Kidney epithelial cell (primary cell): ENCODE results near the gene DOCK4. TPM values are rescaled to one million over a fixed set of nuclear protein-coding genes. Genes with fewer than 3 reads are reported as not detected.

Experiments used
- DNase-seq: peaks from one replicate; pipeline ENCODE4 v3.0.0-alpha.2; 2010; ENCODE audit warnings: low read depth
- H3K27me3 ChIP-seq: 2 replicates; pipeline ENCODE4 v1.6.0; 2011; ENCODE audit warnings: low read length; ENCODE audit not compliant: control insufficient read depth, insufficient read depth
- H3K36me3 ChIP-seq: 2 replicates; pipeline ENCODE4 v1.5.1; 2011; ENCODE audit warnings: low read length; ENCODE audit not compliant: control insufficient read depth, insufficient read depth
- H3K4me3 ChIP-seq: 2 replicates; pipeline ENCODE4 v1.5.1; 2011; ENCODE audit warnings: low read depth, mild to moderate bottlenecking, control low read depth, low read length
- total RNA-seq: library from RNA; depleted of rRNA; stranded (reverse); fragments of >200 nt; gene quantifications from 2 replicates; pipeline ENCODE4 v1.2.3, GENCODE V29; 2015
- TF ChIP-seq, protein P1 (sequence below): IDR thresholded peaks from 2 replicates; pipeline ENCODE4 v1.5.1; 2011; ENCODE audit warnings: mild to moderate bottlenecking, moderate library complexity, low read length, control low read depth, inconsistent platforms; ENCODE audit not compliant: insufficient read depth, poor library complexity, severe bottlenecking

Gene DOCK4
- total RNA-seq, 1 donor from 2014 or later, result 16.8 TPM

DNA sequence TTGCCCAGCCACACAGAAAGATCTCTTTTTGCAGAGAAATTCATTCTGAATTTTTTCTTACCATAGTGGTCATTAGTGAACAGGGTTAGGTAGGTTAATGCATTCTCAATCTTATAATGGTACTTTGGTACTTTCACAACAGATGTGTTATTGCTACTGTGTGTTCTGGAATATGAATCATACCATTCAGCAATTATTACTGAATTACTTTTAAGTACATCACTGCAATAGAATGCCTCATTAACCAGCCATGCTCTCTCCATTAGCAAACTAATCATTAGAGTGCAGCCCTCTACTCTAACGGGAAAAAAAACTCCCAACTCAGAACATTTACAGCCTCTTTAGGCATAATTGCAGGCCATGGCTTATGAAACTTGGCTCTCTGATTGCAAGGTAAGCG is 102.1 kb downstream of the DOCK4 start:
- no peaks in the 10 kb centered on the region for H3K36me3 ChIP-seq
- no peak for DNase-seq
- TF ChIP-seq, protein P1, sequence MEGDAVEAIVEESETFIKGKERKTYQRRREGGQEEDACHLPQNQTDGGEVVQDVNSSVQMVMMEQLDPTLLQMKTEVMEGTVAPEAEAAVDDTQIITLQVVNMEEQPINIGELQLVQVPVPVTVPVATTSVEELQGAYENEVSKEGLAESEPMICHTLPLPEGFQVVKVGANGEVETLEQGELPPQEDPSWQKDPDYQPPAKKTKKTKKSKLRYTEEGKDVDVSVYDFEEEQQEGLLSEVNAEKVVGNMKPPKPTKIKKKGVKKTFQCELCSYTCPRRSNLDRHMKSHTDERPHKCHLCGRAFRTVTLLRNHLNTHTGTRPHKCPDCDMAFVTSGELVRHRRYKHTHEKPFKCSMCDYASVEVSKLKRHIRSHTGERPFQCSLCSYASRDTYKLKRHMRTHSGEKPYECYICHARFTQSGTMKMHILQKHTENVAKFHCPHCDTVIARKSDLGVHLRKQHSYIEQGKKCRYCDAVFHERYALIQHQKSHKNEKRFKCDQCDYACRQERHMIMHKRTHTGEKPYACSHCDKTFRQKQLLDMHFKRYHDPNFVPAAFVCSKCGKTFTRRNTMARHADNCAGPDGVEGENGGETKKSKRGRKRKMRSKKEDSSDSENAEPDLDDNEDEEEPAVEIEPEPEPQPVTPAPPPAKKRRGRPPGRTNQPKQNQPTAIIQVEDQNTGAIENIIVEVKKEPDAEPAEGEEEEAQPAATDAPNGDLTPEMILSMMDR, result no peak
- no peaks in the 10 kb centered on the region for H3K27me3 ChIP-seq
- no peak overlapping the region for H3K4me3 ChIP-seq

DNA sequence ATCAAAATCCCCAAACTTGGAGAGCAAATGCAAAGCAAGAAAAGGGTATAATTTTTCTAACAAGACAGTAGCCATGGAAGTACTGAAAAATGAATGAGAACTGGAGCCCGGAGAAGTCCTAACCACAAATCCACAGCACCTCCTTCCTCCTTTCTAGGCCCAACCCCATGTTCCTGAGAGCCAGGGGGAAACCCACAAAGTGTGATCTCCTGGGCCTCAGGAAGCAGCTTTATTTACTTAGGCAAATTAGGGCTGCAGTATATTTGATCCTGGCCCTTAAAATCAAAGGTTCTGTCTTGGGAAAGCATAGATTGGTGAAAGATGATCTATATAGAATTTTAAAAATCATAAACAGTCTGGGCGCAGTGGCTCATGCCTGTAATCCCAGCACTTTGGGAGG is 103.0 kb downstream of the DOCK4 start:
- no peak for DNase-seq
- no peaks in the 10 kb centered on the region for H3K27me3 ChIP-seq
- H3K4me3 ChIP-seq, result no peak overlapping the region

DNA sequence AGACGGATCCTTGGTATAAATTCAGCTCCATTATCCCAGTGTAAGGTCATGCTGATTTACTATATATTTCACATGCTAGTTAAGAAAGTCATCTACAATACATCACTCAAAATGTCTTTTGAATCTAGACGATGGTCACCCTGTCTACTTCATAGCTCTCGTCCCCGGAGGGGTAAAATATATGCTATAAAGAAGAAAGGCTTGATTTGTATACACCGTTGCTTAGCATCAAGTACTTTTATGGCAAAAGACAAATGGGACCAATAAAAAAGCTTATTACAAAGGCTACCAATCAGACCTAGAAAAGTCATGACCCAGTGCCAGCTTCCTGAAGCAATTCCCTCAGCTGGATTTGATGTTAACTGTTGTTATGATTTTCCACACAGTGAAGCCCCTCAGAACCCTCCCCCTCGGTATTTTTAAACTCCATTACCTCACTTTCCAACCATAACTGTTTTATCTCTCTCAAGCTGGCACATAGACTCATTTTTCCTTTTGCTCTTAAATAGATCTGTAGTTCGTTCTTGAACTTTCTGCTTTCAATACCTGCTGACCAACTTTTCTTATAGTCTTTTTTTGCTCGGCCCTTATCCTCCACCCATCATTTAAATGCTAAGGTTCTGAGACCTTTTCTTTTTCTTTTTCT is 104.9 kb downstream of the DOCK4 start:
- H3K4me3 ChIP-seq, result no peak overlapping the region
- no peaks in the 10 kb centered on the region for H3K36me3 ChIP-seq
- TF ChIP-seq, protein P1, result no peak
- H3K27me3 ChIP-seq, result no peaks in the 10 kb centered on the region
- DNase-seq, result no peak

More for the DNA sequence above, 103.0 kb downstream of the DOCK4 start:
- TF ChIP-seq, protein P1, result no peak
- H3K36me3 ChIP-seq, result no peaks in the 10 kb centered on the region

DNA sequence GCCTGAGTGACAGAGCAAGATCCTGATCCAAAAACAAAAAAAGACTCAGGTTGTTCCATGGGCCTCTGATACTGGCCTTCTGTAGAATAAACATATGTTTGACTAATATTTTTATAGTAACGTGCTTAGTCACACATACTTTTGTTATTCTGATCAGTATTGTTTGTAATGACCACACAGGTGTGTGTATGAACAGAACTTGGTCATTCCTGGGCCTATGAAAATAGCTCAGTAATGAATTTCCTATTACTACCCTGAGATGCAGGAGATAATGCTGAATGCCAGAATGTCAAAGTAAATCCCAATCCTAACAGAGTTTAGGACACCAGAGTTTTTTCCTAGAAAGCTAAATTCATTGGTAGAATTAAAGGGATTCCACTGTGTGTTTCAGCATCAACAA is 108.7 kb downstream of the DOCK4 start:
- TF ChIP-seq, protein P1, result no peak
- no peak overlapping the region for H3K4me3 ChIP-seq
- no peaks in the 10 kb centered on the region for H3K36me3 ChIP-seq
- no peaks in the 10 kb centered on the region for H3K27me3 ChIP-seq
- DNase-seq, result no peak

DNA sequence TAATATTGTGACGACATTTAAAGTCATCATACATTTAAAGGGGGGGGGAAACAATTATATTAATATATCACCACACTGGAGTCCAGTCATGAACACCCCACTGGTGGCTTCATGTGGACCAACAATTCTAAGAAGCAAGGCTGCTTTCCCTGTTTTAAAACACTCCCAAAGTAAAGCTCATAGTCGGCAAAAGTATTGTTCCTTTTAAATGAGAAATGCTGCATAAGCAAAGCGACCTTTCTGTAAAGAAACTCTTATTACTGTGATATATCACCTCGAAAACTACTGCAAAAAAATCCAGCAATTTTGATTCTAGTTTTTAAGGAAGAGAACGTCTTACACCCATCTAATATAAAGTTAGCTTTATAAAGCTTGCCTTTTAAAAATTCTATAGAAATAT is 112.8 kb downstream of the DOCK4 start:
- no peak overlapping the region for H3K4me3 ChIP-seq
- no peaks in the 10 kb centered on the region for H3K27me3 ChIP-seq
- TF ChIP-seq, protein P1, result no peak
- no peaks in the 10 kb centered on the region for H3K36me3 ChIP-seq
- no peak for DNase-seq
